B cell (primary cell): ENCODE results near the gene HDAC11. TPM values are rescaled to one million over a fixed set of nuclear protein-coding genes. Genes with fewer than 3 reads are reported as not detected.

Experiments
- ATAC-seq: fragments of 200-7000 bp; cut with Tn5 transposase; one replicate; pipeline ENCODE4 v1.10.0; 2021; ENCODE audit warnings: low read depth, mild to moderate bottlenecking, moderate number of reproducible peaks, moderate library complexity
- CTCF ChIA-PET: fragments of 350-600 bp; sonication (Branson Sonifier 250); formaldehyde crosslinking; loops from one replicate; lab custom pipeline; 2021; ENCODE audit warnings: antibody characterized with exemption, inconsistent platforms; lab: Charles Lee
- POLR2A ChIA-PET: fragments of 350-600 bp; sonication (Branson Sonifier 250); formaldehyde crosslinking; loops from one replicate; lab custom pipeline; 2021; ENCODE audit warnings: antibody characterized with exemption; lab: Charles Lee
- DNase-seq: peaks from one replicate; pipeline ENCODE4 v3.0.0; 2013
- H2AFZ ChIP-seq: 2 replicates; pipeline ENCODE4 v1.6.1; 2012; ENCODE audit warnings: mild to moderate bottlenecking, low read depth, low read length; ENCODE audit not compliant: insufficient read depth, poor library complexity, severe bottlenecking
- H3K27ac ChIP-seq, 2 donors: 1 replicate in 1 of 2; 2 replicates in 1 of 2; pipeline ENCODE4 v1.5.1; 2012 to 2013; ENCODE audit warnings: low read length in 2 of 2, mild to moderate bottlenecking in 2 of 2, moderate library complexity in 1 of 2
- H3K27me3 ChIP-seq, 4 experiments: fragments of 200-600 bp in 1 of 4; sonication (generic) in 1 of 4; replicated peaks in 1 of 4; 1 replicate in 2 of 4; 2 replicates in 2 of 4; pipeline versions ENCODE4 v1.6.1 to v1.7.0; 2013 to 2016; ENCODE audit warnings: low read length in 3 of 4, mild to moderate bottlenecking in 2 of 4, mixed read lengths in 1 of 4, moderate library complexity in 1 of 4; ENCODE audit not compliant: insufficient read depth in 4 of 4, control insufficient read depth in 3 of 4; ENCODE audit errors: control extremely low read depth in 1 of 4
- H3K36me3 ChIP-seq, 2 experiments: replicated peaks in 1 of 2; 1 replicate in 1 of 2; 2 replicates in 1 of 2; pipeline versions ENCODE4 v1.6.1 to v1.7.1; 2013; ENCODE audit warnings: low read length in 1 of 2; ENCODE audit not compliant: insufficient read depth in 2 of 2, control insufficient read depth in 1 of 2; ENCODE audit errors: control extremely low read depth in 1 of 2, extremely low read depth in 1 of 2
- H3K4me1 ChIP-seq, 2 donors: fragments of 200-600 bp in 1 of 2; sonication (generic) in 1 of 2; 1 replicate in 1 of 2; 2 replicates in 1 of 2; pipeline versions ENCODE4 v1.5.1 to v1.6.1; 2013 to 2017; ENCODE audit warnings: low read length in 2 of 2; ENCODE audit not compliant: control insufficient read depth in 2 of 2, insufficient read depth in 2 of 2
- H3K4me2 ChIP-seq: replicated peaks from 2 replicates; pipeline ENCODE3; 2012; ENCODE audit warnings: mild to moderate bottlenecking, low read depth, low read length; ENCODE audit not compliant: poor library complexity, severe bottlenecking
- H3K4me3 ChIP-seq, 5 experiments: fragments of 200-600 bp in 1 of 5; sonication (generic) in 1 of 5; 1 replicate in 3 of 5; 2 replicates in 2 of 5; pipeline versions ENCODE4 v1.5.1 to v1.7.0; 2011 to 2016; ENCODE audit warnings: low read length in 4 of 5, mild to moderate bottlenecking in 4 of 5, low read depth in 2 of 5, control low read depth in 1 of 5, moderate library complexity in 1 of 5; ENCODE audit not compliant: insufficient read depth in 1 of 5; ENCODE audit errors: control extremely low read depth in 1 of 5, extremely low read depth in 1 of 5
- H3K79me2 ChIP-seq: fragments of 200-600 bp; sonication (generic); one replicate; pipeline ENCODE4 v1.6.0; 2016; ENCODE audit warnings: low read length; ENCODE audit not compliant: control insufficient read depth, insufficient read depth
- H3K9ac ChIP-seq: fragments of 200-600 bp; sonication (generic); 2 replicates; pipeline ENCODE4 v1.6.1; 2017; ENCODE audit warnings: mild to moderate bottlenecking, low read length, moderate library complexity
- H3K9me3 ChIP-seq, 3 donors: one replicate each; pipeline versions ENCODE4 v1.6.1 to v1.7.1; 2013; ENCODE audit warnings: low read length in 2 of 3; ENCODE audit not compliant: control insufficient read depth in 2 of 3, insufficient read depth in 1 of 3; ENCODE audit errors: control extremely low read depth in 1 of 3
- H4K20me1 ChIP-seq: 2 replicates; pipeline ENCODE4 v1.6.0; 2012; ENCODE audit warnings: mild to moderate bottlenecking, low read length; ENCODE audit not compliant: insufficient read depth, control insufficient read depth, poor library complexity, severe bottlenecking
- H3K27ac Mint-ChIP-seq: one replicate; pipeline ENCODE4 v1.8.0; 2021; ENCODE audit warnings: mixed read lengths
- H3K27me3 Mint-ChIP-seq: one replicate; pipeline ENCODE4 v1.8.0; 2021; ENCODE audit warnings: mixed read lengths
- H3K4me1 Mint-ChIP-seq: one replicate; pipeline ENCODE4 v1.8.0; 2021; ENCODE audit warnings: mixed read lengths
- H3K4me3 Mint-ChIP-seq: one replicate; pipeline ENCODE4 v1.8.0; 2021; ENCODE audit warnings: mixed read lengths
- H3K9me3 Mint-ChIP-seq: one replicate; pipeline ENCODE4 v1.8.0; 2022; ENCODE audit warnings: mixed read lengths; ENCODE audit not compliant: insufficient read depth
- CTCF ChIP-seq: fragments of 200-600 bp; IDR thresholded peaks from one replicate; pipeline ENCODE4 v1.8.0; 2022; ENCODE audit warnings: antibody characterized with exemption, mild to moderate bottlenecking
- EZH2 ChIP-seq: IDR thresholded peaks from 2 replicates; pipeline ENCODE4 v1.6.1; 2012; ENCODE audit warnings: borderline replicate concordance, low read depth, mild to moderate bottlenecking, moderate library complexity, low read length; ENCODE audit not compliant: insufficient read depth, poor library complexity, severe bottlenecking
- WGBS: methylation state at CpG from one replicate; pipeline ENCODE4 v1.1.5; 2013; ENCODE audit warnings: missing lambda C conversion rate; ENCODE audit not compliant: insufficient coverage; 5-methylcytosine and 5-hydroxymethylcytosine counted together
- intact Hi-C: fragments of 100-400 bp; cut with micrococcal nuclease; formaldehyde crosslinking; loops from one replicate; pipeline ENCODE4 v1.10.0; 2022
- polyA plus RNA-seq: library from polyadenylated mRNA; depleted of rRNA; stranded (reverse); fragments of >200 nt; gene quantifications from 2 replicates; pipeline ENCODE4 v1.2.3, GENCODE V29; 2012
- total RNA-seq, 2 donors: library from RNA; stranded (reverse); fragments of 120-200 nt in 1 of 2; gene quantifications; 1 replicate in 1 of 2; 2 replicates in 1 of 2; pipeline versions ENCODE4 v1.2.3 to v1.2.4, GENCODE V29; 2013 to 2022

Gene HDAC11
- total and polyA plus RNA-seq, 2 donors (not counting 1 experiment from before 2014, with no cell fraction given): 0.76 to 5.5 TPM

DNA sequence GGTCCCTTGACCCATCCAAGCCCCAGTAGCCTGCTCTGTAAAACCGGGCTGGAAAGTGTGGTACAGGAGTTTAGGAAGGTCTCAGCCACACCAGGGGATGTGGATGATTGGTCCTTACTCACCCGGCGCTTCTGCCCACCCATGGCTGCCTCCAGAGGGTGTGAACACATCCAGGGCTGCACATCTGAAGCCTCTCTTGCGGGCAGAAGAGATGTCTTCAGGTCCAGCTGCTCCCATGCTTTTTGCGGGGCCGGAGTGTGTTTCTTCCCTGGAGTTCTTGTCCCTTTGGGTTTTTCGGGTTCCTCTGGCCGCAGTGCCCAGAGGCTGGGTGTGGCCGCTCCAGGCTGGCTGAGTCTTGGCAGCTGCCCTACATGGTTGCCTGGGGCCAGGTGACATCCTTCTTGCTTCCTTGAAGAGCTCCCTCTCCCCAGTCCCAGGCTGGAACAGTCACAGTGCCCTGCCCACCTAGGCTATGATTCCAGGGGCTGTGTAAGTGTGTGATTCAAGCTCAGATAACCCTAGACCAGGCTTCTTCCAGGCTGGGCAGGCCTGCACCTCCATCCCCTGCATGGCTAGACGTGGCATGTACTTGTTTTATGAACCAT is 33.9 kb downstream of the HDAC11 start:
- Histone ChIP-seq H3K27me3 (peaks cover 0 to 3% (median 0%) of the 10 kb centered on the region in 4 experiments), H2AFZ (no peak overlapping the region), H3K9ac (no peak overlapping the region), H3K36me3 (no peaks in the 10 kb centered on the region), H3K9me3 (no peaks in the 10 kb centered on the region), H3K4me1 (no peaks in the 10 kb centered on the region), H3K4me2 (no peak overlapping the region), H3K27ac (no peak overlapping the region), H3K4me3 (no peak overlapping the region), H3K79me2 (no peaks in the 10 kb centered on the region), H4K20me1 (no peaks in the 10 kb centered on the region)
- ATAC-seq: no peak
- Mint-ChIP-seq H3K27me3 (peaks cover 5% of the 10 kb centered on the region), H3K4me3 (no peak overlapping the region), H3K4me1 (no peaks in the 10 kb centered on the region), H3K9me3 (no peaks in the 10 kb centered on the region), H3K27ac (no peak overlapping the region)
- TF ChIP-seq EZH2 (no peak), CTCF (no peak)
- no peak for DNase-seq
- WGBS: 79% methylated on average over 9 of the region's 10 CpGs
- ChIA-PET CTCF (no interaction called here), POLR2A (no interaction called here)
- intact Hi-C loops: no loop called here

GRCh38 chr3:13514639-13515435 is 34.7 kb downstream of the HDAC11 start:
- no peak overlapping the region for H3K27ac Mint-ChIP-seq

More at GRCh38 chr3:13514639-13515435, 34.7 kb downstream of the HDAC11 start:
- Histone ChIP-seq H3K4me1 (no peaks in the 10 kb centered on the region), H2AFZ (no peak overlapping the region), H3K36me3 (no peaks in the 10 kb centered on the region), H4K20me1 (no peaks in the 10 kb centered on the region), H3K27me3 (peaks cover 0 to 3% (median 0%) of the 10 kb centered on the region in 4 experiments), H3K4me2 (no peak overlapping the region), H3K9ac (no peak overlapping the region), H3K9me3 (no peaks in the 10 kb centered on the region), H3K27ac (no peak overlapping the region), H3K79me2 (no peaks in the 10 kb centered on the region), H3K4me3 (no peak overlapping the region)
- intact Hi-C loops: no loop called here
- TF ChIP-seq EZH2 (no peak), CTCF (no peak)
- ChIA-PET CTCF (interaction anchor here (1.1 kb wide), 1 partner anchor 133 kb away, joined by 3 read pairs; no protein-coding TSS in a partner anchor), POLR2A (no interaction called here)
- ATAC-seq (no peak), DNase-seq (no peak)
- Mint-ChIP-seq H3K9me3 (no peaks in the 10 kb centered on the region), H3K4me3 (no peak overlapping the region), H3K27me3 (peaks cover 5% of the 10 kb centered on the region), H3K4me1 (no peaks in the 10 kb centered on the region)
- 47% methylated on average over 2 of the region's 6 CpGs for WGBS
